Heart right ventricle (tissue), 16 donors: Measurements from ENCODE around the gene CCDC85C. TPM values are rescaled to one million over a fixed set of nuclear protein-coding genes. Genes with fewer than 3 reads are reported as not detected.

ENCODE experiments used
- ATAC-seq, 8 donors: fragments of 200-7000 bp; cut with Tn5 transposase; one replicate each; pipeline ENCODE4 v1.9.1; 2020; ENCODE audit warnings: mild to moderate bottlenecking in 8 of 8, moderate library complexity in 8 of 8, moderate number of reproducible peaks in 1 of 8
- DNase-seq, 2 donors: peaks; one replicate each; pipeline ENCODE4 v3.0.0-alpha.2; 2020
- H3K27ac ChIP-seq, 10 donors: fragments of 200-600 bp; sonication (generic) in 2 of 10; one replicate each; pipeline versions ENCODE4 v1.5.0 to v1.8.0; 2020 to 2022; ENCODE audit warnings: mild to moderate bottlenecking in 3 of 10
- H3K27me3 ChIP-seq, 7 donors: fragments of 200-600 bp; one replicate each; pipeline ENCODE4 v1.8.0; 2021 to 2022; ENCODE audit warnings: mild to moderate bottlenecking in 2 of 7
- H3K36me3 ChIP-seq, 9 donors: fragments of 200-600 bp; sonication (generic) in 1 of 9; one replicate each; pipeline versions ENCODE4 v1.5.0 to v1.8.0; 2020 to 2022; ENCODE audit warnings: mild to moderate bottlenecking in 2 of 9
- H3K4me1 ChIP-seq, 9 donors: fragments of 200-600 bp; sonication (generic) in 1 of 9; one replicate each; pipeline versions ENCODE4 v1.5.0 to v1.8.0; 2020 to 2022; ENCODE audit warnings: mild to moderate bottlenecking in 4 of 9
- H3K4me3 ChIP-seq, 10 donors: fragments of 200-600 bp; sonication (generic) in 2 of 10; one replicate each; pipeline versions ENCODE4 v1.5.0 to v1.8.0; 2020 to 2022; ENCODE audit warnings: mild to moderate bottlenecking in 7 of 10, moderate library complexity in 2 of 10
- H3K9me3 ChIP-seq, 11 donors: fragments of 200-600 bp in 10 of 11; sonication (generic) in 2 of 11; one replicate each; pipeline versions ENCODE4 v1.5.0 to v1.8.0; 2013 to 2022; ENCODE audit warnings: mild to moderate bottlenecking in 2 of 11, control low read depth in 1 of 11, moderate library complexity in 1 of 11
- CTCF ChIP-seq, 9 donors: fragments of 200-600 bp; sonication (generic) in 2 of 9; IDR thresholded peaks; one replicate each; pipeline versions ENCODE4 v1.5.0 to v1.8.0; 2021 to 2022; ENCODE audit warnings: antibody characterized with exemption in 9 of 9, mild to moderate bottlenecking in 5 of 9, moderate library complexity in 1 of 9
- WGBS, 2 donors: extraction: QIAGEN DNeasy Blood & Tissue Kit; methylation state at CpG; one replicate each; pipeline ENCODE4 v1.1.7; 2013; ENCODE audit warnings: inconsistent platforms in 1 of 2; 5-methylcytosine and 5-hydroxymethylcytosine counted together
- intact Hi-C, 10 donors: fragments of 100-400 bp; cut with DNase I; formaldehyde crosslinking; loops; one replicate each; pipeline versions ENCODE4 v1.11.1 to v1.14.2; 2022
- polyA plus RNA-seq, 2 donors: library from polyadenylated mRNA; stranded (reverse); fragments of 200-250 nt; gene quantifications; one replicate each; pipeline ENCODE4 v1.2.3, GENCODE V29; 2013
- total RNA-seq, 10 donors: library from RNA; stranded (reverse); fragmentation: NEBNext Ultra II Directional in 3 of 10; extraction: Animal tissue kit (Norgen Biotek cat#: 25700) in 3 of 10; gene quantifications; one replicate each; pipeline versions ENCODE4 v1.2.1 to v1.2.4, GENCODE V29; 2021 to 2023
- donor health status: Arrhythmogenic right ventricular cardiomyopathy.
- donor health status: ischemic (EF 13 %, LVEDD 7.1; RV severe dilation, severe dysfunction).
- donor health status: healthy with polysubstance abuse.
- donor health status: DM: no; HTN: yes; CAD: no.
- donor health status: DM: no; HTN: no; CAD: no.
- donor health status: ischemic (EF 25% LVEDD 6.9; RV normal size, moderate dysfunction).
- donor health status: ischemic (EF 25% LVEDD 5.7; RV mildly dilated, moderate dysfunction).
- donor health status: healthy.
- donor health status: DM: yes; HTN: yes; CAD: no.
- donor health status: Ischemic cardiomyopathy.
- donor health status: ischemic (EF 35%, LVEDD 5.7; RV mildly dilated, moderate dysfunction).
- donor health status: nonischemic (EF 11% LVEDD 7.7; RV severe dilation, severe dysfunction).
- donor health status: DM: yes; HTN: yes; CAD: no.
- donor health status: PGD.
- donor health status: ischemic (EF 29% LVEDD 5.4; RV normal size, mild dysfunction).
- donor health status: nonischemic (EF 23%, LVEDD 6.1; RV moderate dilation, normal function).

CCDC85C gene
- total and polyA plus RNA-seq, 12 donors: 9.0 to 50.2 (median 31.5) TPM

GRCh38 chr14:99575043-99576023 is 28.7 kb downstream of the CCDC85C start:
- H3K9me3 ChIP-seq: no peaks in the 10 kb centered on the region
- H3K36me3 ChIP-seq: no peaks in the 10 kb centered on the region
- WGBS, 2 donors: 59 to 64% methylated on average over 22 of the region's 22 CpGs
- TF ChIP-seq CTCF (IDR thresholded peaks at IDR 0.05): peak in 7 of 9 donors; percentile 14 to 53 (median 26)
- peak; percentile 16 to 66 (median 40) for ATAC-seq
- H3K27me3 ChIP-seq: no peaks in the 10 kb centered on the region
- H3K4me3 ChIP-seq: no peak overlapping the region
- DNase-seq: peak in 1 of 2 donors; percentile 66
- intact Hi-C loops: no loop called here
- peak overlapping the region in 9 of 10 donors; percentile 31 to 92 (median 84) for H3K27ac ChIP-seq
- H3K4me1 ChIP-seq: peaks cover 54 to 100% (median 88%) of the 10 kb centered on the region in 9 donors

- H3K9me3 ChIP-seq: no peaks in the 10 kb centered on the region
- DNase-seq (peak; percentile 47 to 59), ATAC-seq (peak; percentile 1 to 65 (median 40))
- 22 to 34% methylated on average over 11 of the region's 11 CpGs for WGBS, 2 donors
- intact Hi-C loops: no loop called here
- H3K27ac ChIP-seq: peak overlapping the region in 9 of 10 donors; percentile 31 to 92 (median 84)
- H3K4me3 ChIP-seq: no peak overlapping the region
- TF ChIP-seq CTCF (IDR thresholded peaks at IDR 0.05): no peak
- H3K27me3 ChIP-seq: no peaks in the 10 kb centered on the region
- peaks cover 49 to 100% (median 90%) of the 10 kb centered on the region in 9 donors for H3K4me1 ChIP-seq
- H3K36me3 ChIP-seq: no peaks in the 10 kb centered on the region
These were observed 29.7 kb downstream of the CCDC85C start for GRCh38 chr14:99574099-99574880.

- ATAC-seq (peak in 1 of 8 donors; percentile 9), DNase-seq (no peak)
- Histone ChIP-seq H3K9me3 (no peaks in the 10 kb centered on the region), H3K27ac (peak overlapping the region in 8 of 10 donors; percentile 62 to 92 (median 85)), H3K36me3 (no peaks in the 10 kb centered on the region), H3K27me3 (no peaks in the 10 kb centered on the region), H3K4me3 (no peak overlapping the region), H3K4me1 (peaks cover 42 to 100% (median 90%) of the 10 kb centered on the region in 9 donors)
- WGBS, 2 donors: 60 to 66% methylated on average over 15 of the region's 15 CpGs
- intact Hi-C loops: no loop called here
- no peak for TF ChIP-seq CTCF (IDR thresholded peaks at IDR 0.05)
These were observed 30.4 kb downstream of the CCDC85C start for GRCh38 chr14:99573436-99574098.

- DNase-seq: no peak
- no peaks in the 10 kb centered on the region for H3K27me3 ChIP-seq
- no peaks in the 10 kb centered on the region for H3K9me3 ChIP-seq
- H3K36me3 ChIP-seq: no peaks in the 10 kb centered on the region
- H3K27ac ChIP-seq: peak overlapping the region in 8 of 10 donors; percentile 53 to 92 (median 83)
- 66 to 69% methylated on average over 16 of the region's 16 CpGs for WGBS, 2 donors
- H3K4me3 ChIP-seq: no peak overlapping the region
- TF ChIP-seq CTCF (IDR thresholded peaks at IDR 0.05): no peak
- intact Hi-C loops: no loop called here
- no peak for ATAC-seq
- peaks cover 46 to 100% (median 92%) of the 10 kb centered on the region in 9 donors for H3K4me1 ChIP-seq
These were observed 31.0 kb downstream of the CCDC85C start for GRCh38 chr14:99573000-99573330.
